ENCODE results near the gene VIPR2.

DNA sequence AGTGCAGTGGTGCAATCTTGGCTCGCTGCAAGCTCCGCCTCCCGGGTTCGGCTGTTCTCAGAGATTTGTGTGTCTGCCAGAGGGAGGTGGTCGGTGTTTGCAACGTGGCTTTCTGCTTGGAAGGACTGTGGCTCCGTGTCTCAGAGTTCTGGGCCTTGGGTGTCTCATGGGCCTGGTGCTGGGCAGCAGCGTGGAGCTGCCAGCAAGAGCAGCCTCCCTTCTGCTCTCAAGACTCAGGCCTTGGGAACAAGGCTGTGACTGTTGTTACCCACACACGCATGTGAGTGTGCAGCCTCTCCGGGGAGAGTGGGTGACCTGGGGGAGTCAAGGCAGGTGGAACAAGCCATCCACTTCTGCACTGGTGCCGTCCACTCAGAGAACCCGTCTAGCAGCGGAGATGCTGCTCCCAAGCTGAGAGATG is 52.0 kb downstream of the VIPR2 start:
- TF ChIP-seq, protein P1, sequence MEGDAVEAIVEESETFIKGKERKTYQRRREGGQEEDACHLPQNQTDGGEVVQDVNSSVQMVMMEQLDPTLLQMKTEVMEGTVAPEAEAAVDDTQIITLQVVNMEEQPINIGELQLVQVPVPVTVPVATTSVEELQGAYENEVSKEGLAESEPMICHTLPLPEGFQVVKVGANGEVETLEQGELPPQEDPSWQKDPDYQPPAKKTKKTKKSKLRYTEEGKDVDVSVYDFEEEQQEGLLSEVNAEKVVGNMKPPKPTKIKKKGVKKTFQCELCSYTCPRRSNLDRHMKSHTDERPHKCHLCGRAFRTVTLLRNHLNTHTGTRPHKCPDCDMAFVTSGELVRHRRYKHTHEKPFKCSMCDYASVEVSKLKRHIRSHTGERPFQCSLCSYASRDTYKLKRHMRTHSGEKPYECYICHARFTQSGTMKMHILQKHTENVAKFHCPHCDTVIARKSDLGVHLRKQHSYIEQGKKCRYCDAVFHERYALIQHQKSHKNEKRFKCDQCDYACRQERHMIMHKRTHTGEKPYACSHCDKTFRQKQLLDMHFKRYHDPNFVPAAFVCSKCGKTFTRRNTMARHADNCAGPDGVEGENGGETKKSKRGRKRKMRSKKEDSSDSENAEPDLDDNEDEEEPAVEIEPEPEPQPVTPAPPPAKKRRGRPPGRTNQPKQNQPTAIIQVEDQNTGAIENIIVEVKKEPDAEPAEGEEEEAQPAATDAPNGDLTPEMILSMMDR (IDR thresholded peaks at IDR 0.05): no peak
- no peak for TF ChIP-seq POLR2A (IDR thresholded peaks at IDR 0.05)
